Stomach smooth muscle (tissue), 2 donors: ENCODE measurements around the gene PTPRK.

Experiments used
- H3K27ac ChIP-seq: one replicate; pipeline ENCODE4 v1.7.0; 2013; ENCODE audit warnings: mild to moderate bottlenecking, low read length, inconsistent platforms
- H3K27me3 ChIP-seq, 2 donors: one replicate each; pipeline ENCODE4 v1.7.0; 2013; ENCODE audit warnings: low read length in 2 of 2; ENCODE audit not compliant: insufficient read depth in 2 of 2, control insufficient read depth in 1 of 2
- H3K36me3 ChIP-seq, 2 donors: one replicate each; pipeline ENCODE4 v1.7.0; 2013; ENCODE audit warnings: low read length in 2 of 2; ENCODE audit not compliant: control insufficient read depth in 2 of 2, insufficient read depth in 2 of 2
- H3K4me1 ChIP-seq: one replicate; pipeline ENCODE4 v1.7.0; 2013; ENCODE audit warnings: low read length; ENCODE audit not compliant: control insufficient read depth, insufficient read depth
- H3K4me3 ChIP-seq, 2 donors: one replicate each; pipeline ENCODE4 v1.7.0; 2013; ENCODE audit warnings: low read length in 2 of 2
- H3K9ac ChIP-seq, 2 donors: one replicate each; pipeline ENCODE4 v1.7.0; 2013; ENCODE audit warnings: low read length in 2 of 2, mild to moderate bottlenecking in 1 of 2
- H3K9me3 ChIP-seq, 2 donors: one replicate each; pipeline ENCODE4 v1.7.0; 2013; ENCODE audit warnings: low read length in 2 of 2; ENCODE audit not compliant: control insufficient read depth in 2 of 2
- donor health status: healthy.
- donor health status: Pancreatic carcinoma.

The PTPRK gene

DNA sequence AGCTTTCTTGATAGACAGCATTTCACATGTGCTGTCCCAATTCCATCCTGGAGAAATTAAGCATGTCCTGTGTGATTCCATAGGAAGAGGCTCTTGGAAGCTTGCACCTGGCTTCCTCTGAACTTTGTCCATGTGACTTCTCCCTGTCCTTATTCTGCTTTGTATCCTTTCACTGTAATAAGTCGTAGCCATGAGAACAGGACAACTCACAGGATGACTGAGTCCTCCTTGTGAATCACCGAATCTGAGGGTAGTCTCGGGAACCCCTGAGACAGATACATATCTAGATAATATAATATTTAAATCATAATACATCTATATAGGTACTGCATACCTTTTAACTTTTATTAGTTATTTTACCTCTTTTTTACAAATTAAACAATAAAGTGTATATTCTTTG, 462.9 kb downstream of the PTPRK start:
- H3K9ac ChIP-seq, result no peak overlapping the region
- H3K36me3 ChIP-seq, result peaks cover 3 to 6% of the 10 kb centered on the region in 2 donors
- no peak overlapping the region for H3K4me3 ChIP-seq
- no peaks in the 10 kb centered on the region for H3K27me3 ChIP-seq
- no peak overlapping the region for H3K27ac ChIP-seq
- no peaks in the 10 kb centered on the region for H3K9me3 ChIP-seq
- no peaks in the 10 kb centered on the region for H3K4me1 ChIP-seq

DNA sequence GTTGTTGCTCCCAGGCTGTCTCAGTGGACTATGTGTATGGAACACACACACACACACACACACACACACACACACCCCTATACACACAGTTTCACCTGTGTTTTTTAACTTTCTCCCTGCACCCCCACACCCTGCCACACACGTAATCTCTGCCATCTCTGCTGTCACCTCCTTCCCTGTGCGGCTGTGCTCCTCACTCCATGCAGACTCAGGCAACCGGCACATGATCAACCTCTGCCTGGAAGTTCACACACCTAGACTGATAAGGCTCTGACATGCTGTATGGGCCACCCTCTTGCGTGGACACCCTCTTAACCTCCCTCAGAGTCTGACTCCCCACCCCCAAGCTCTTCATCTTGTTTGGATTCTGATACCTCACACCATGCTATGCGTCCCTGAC, 467.3 kb downstream of the PTPRK start:
- no peak overlapping the region for H3K9ac ChIP-seq
- H3K4me3 ChIP-seq, result no peak overlapping the region
- no peak overlapping the region for H3K27ac ChIP-seq
- H3K27me3 ChIP-seq, result no peaks in the 10 kb centered on the region
- H3K4me1 ChIP-seq, result no peaks in the 10 kb centered on the region
- no peaks in the 10 kb centered on the region for H3K9me3 ChIP-seq
- peaks cover 0 to 3% of the 10 kb centered on the region in 2 donors for H3K36me3 ChIP-seq

DNA sequence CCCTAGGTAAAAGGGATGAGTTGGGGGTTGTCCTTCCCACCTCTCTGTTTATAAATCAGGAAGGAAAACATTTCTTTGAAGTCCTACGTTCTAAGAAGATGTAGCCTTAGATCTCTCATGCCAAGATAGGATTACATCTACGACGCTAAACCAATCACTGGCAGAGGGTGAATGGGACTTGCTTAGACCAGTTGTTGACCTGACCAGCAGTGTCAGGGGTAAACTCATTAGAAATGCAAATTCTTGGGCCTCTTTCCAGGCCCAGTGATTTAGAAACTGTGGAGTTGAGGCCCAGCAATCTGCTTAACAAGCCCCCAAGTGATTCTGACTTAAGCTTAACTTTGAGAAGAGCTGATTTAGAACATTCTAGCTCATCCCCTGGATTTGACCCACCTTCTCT, 472.4 kb downstream of the PTPRK start:
- Histone ChIP-seq H3K27me3 (no peaks in the 10 kb centered on the region), H3K4me1 (no peaks in the 10 kb centered on the region), H3K36me3 (no peaks in the 10 kb centered on the region), H3K4me3 (no peak overlapping the region), H3K27ac (no peak overlapping the region), H3K9ac (no peak overlapping the region), H3K9me3 (no peaks in the 10 kb centered on the region)

DNA sequence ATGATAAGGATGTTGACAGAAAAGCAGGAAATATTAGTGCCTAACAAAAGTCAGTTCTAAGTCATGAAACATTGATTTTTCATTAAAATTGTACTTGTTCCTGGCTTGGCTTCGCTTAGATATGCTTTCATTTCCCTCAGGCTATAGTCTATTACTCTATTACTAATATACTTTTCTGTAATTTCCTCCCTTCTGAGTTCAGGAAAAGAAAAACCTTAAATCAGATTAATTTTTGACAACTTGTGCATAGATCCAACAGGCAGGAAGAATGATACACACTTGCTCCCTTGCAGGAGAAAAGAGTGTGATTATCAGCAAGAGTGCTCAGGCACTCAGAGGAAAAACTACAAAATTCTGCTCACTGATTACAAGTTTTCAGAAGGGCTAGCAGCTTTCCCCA, 474.4 kb downstream of the PTPRK start:
- no peaks in the 10 kb centered on the region for H3K9me3 ChIP-seq
- H3K9ac ChIP-seq, result no peak overlapping the region
- no peaks in the 10 kb centered on the region for H3K27me3 ChIP-seq
- H3K4me1 ChIP-seq, result no peaks in the 10 kb centered on the region
- H3K36me3 ChIP-seq, result no peaks in the 10 kb centered on the region
- no peak overlapping the region for H3K4me3 ChIP-seq
- no peak overlapping the region for H3K27ac ChIP-seq

DNA sequence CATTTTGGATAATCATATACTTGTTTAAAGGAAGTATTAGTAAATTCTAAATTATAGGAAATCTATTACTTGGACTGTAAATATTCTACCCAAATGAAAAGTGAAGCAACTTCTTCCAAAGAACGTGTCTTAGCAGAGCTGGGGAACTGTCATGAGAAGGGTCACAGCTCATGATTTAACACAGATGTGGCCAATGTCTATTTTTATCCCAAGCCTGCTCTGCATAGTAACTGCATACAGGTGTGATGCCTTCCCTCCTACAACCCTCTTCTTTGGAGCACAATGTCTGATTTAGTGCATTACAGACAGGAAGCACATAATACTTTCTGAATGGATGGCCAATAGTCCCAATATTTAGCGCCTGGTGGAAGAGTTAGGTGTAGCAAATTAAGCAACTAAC, 480.9 kb downstream of the PTPRK start:
- no peaks in the 10 kb centered on the region for H3K9me3 ChIP-seq
- H3K27ac ChIP-seq, result no peak overlapping the region
- H3K36me3 ChIP-seq, result no peaks in the 10 kb centered on the region
- H3K4me1 ChIP-seq, result peaks cover 3% of the 10 kb centered on the region
- H3K9ac ChIP-seq, result no peak overlapping the region
- H3K4me3 ChIP-seq, result no peak overlapping the region
- H3K27me3 ChIP-seq, result no peaks in the 10 kb centered on the region

DNA sequence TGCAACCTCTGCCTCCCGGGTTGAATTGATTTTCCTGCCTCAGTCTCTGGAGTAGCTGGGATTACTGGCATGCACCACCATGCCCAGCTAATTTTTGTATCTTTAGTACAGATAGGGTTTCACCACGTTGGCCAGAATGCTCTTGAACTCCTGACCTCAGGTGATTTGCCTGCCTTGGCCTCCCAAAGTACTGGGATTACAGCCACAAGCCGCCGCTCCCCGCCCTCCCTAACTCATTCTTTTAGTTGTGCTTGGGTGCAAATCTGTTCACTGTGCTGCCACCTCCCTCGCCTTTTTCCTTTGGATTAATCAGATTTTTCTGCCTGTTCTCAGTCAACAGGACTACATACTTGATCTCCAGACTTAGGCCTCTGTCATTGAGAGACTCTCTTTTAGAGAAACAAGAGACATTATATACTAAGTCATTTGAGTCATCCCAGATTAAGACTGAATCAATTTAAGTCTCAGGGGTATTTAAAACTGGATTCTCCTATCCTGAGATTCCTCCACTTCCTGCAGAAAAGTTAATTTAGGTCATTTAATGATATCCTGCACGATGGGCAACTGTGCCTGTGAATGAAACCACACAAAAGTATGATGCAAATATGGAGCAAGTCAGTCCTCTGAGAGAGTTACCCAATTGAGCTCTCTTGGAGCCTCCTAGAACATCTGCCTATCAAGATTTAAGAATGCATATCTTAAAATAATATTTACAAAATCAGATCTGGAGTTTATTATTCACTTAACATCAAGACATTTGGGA, 483.4 kb downstream of the PTPRK start:
- Histone ChIP-seq H3K4me3 (no peak overlapping the region), H3K27ac (no peak overlapping the region), H3K36me3 (no peaks in the 10 kb centered on the region), H3K9me3 (no peaks in the 10 kb centered on the region), H3K4me1 (peaks cover 3% of the 10 kb centered on the region), H3K9ac (no peak overlapping the region), H3K27me3 (no peaks in the 10 kb centered on the region)

DNA sequence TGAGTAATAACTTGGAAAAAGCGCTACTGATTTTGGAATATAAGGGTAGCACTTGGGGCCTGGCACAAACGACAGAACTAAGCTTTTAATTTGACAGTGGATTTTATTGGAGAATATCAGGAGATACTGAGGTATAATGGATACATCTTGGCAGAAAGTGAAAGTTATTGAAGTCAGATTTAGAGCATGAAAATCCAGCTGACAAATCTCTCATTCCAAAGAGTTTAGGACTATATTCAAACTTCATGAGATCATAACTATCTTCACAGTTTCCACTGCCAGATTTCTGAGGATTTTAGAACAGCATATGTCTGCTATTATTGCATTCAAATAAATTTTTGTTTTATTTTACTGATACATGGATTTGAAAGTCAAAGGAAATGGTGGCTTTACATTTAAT, 487.2 kb downstream of the PTPRK start:
- Histone ChIP-seq H3K9me3 (no peaks in the 10 kb centered on the region), H3K36me3 (no peaks in the 10 kb centered on the region)

DNA sequence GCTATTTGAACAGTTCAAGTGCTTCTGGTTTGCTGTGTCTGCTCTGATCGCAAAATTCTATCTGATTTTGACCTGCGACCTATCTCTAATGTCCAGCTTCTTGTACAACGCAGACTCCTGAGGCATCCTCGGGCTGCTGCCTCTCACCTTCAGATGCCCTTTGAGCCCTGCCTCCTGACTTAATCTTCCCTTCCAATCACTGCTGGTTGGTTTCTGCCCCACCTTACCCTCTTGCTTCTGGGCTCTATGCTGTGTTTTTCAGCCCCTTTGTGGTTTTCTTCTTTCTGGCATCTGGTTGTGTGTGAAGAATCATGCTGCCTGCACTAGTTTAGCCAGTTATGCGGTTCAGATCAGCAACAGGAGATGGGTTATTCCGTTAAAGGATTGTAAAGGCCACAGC, 488.4 kb downstream of the PTPRK start:
- Histone ChIP-seq H3K9me3 (no peaks in the 10 kb centered on the region), H3K9ac (no peak overlapping the region)

More for the DNA sequence above, 487.2 kb downstream of the PTPRK start:
- Histone ChIP-seq H3K9ac (no peak overlapping the region), H3K27ac (no peak overlapping the region), H3K27me3 (no peaks in the 10 kb centered on the region), H3K4me1 (no peaks in the 10 kb centered on the region), H3K4me3 (no peak overlapping the region)

DNA sequence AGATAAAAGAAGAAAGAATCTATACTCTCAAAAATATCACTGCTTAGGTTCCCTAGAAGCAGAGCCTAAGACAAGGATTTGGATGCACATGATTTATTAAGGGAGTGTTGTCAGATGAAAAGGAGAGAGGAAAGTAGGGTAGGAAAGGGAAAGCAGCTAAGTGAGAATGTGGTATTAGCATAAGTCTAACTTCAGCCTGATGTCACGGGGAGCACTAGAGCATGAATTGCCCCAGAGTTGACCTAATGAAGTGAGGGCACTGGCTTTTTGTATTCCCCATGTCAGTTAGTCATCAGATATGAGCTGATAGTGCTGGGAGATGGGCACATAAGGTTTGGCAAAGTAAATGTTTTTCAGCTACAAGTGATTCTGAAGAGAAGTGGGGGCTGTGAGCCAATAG, 490.6 kb downstream of the PTPRK start:
- Histone ChIP-seq H3K9ac (no peak overlapping the region), H3K27me3 (no peaks in the 10 kb centered on the region)

More for the DNA sequence above, 488.4 kb downstream of the PTPRK start:
- H3K27ac ChIP-seq, result no peak overlapping the region
- H3K36me3 ChIP-seq, result no peaks in the 10 kb centered on the region
- H3K4me1 ChIP-seq, result no peaks in the 10 kb centered on the region
- H3K27me3 ChIP-seq, result no peaks in the 10 kb centered on the region
- H3K4me3 ChIP-seq, result no peak overlapping the region

DNA sequence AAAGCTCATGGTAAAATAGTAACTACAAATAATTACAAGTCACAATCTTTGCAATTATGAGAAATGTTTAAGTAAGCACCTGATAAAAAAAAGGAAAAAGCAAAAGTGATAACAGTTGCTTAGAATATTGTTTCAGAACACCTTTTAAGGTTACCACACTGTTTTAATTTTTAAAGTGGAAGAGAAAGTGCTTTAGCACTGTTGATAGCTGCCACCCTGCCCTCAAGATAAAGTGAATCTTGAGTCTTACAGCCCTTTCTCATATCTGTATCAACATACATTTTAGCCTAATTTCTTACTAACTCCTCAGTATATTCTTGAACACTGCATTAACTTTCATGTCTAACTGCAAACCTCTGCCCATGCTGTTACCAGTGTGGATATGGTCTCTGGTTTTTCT, 492.2 kb downstream of the PTPRK start:
- H3K9me3 ChIP-seq, result no peaks in the 10 kb centered on the region
- no peak overlapping the region for H3K27ac ChIP-seq
- no peak overlapping the region for H3K4me3 ChIP-seq
- no peaks in the 10 kb centered on the region for H3K27me3 ChIP-seq
- no peaks in the 10 kb centered on the region for H3K4me1 ChIP-seq
- H3K36me3 ChIP-seq, result no peaks in the 10 kb centered on the region
- H3K9ac ChIP-seq, result no peak overlapping the region

More for the DNA sequence above, 490.6 kb downstream of the PTPRK start:
- Histone ChIP-seq H3K4me3 (no peak overlapping the region), H3K9me3 (no peaks in the 10 kb centered on the region), H3K27ac (no peak overlapping the region), H3K36me3 (no peaks in the 10 kb centered on the region), H3K4me1 (no peaks in the 10 kb centered on the region)

DNA sequence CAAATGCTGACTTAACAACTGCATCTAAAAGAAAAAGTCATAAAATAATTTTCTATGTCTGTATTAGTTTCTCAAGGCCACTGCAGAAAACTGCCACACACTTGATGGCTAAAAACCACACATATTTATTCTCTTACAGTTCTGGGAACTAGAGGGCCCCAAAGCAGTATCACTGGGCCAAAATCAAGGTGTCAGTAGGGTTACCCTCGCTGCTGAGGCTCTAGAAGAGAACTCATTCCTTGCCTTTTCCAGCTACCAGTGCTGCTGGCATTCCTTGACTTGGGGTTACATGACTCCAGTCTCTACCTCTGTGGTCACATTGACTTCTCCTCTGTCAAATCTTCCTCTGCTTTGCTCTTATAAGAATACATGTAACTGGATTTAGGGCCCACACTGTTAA, 494.9 kb downstream of the PTPRK start:
- H3K4me3 ChIP-seq, result no peak overlapping the region

More for the DNA sequence above, 494.9 kb downstream of the PTPRK start:
- Histone ChIP-seq H3K9me3 (no peaks in the 10 kb centered on the region), H3K9ac (no peak overlapping the region), H3K36me3 (no peaks in the 10 kb centered on the region), H3K4me1 (no peaks in the 10 kb centered on the region), H3K27ac (no peak overlapping the region), H3K27me3 (no peaks in the 10 kb centered on the region)
